ENCODE data around the gene MOBP.

- no peak for TF ChIP-seq POLR2AphosphoS5 (IDR thresholded peaks at IDR 0.05; ENCODE audit: low read depth)
- TF ChIP-seq CTCF (conservative IDR thresholded peaks at IDR 0.05; ENCODE audit: low read depth in 2 of 2): no peak
- TF ChIP-seq EZH2 (IDR thresholded peaks at IDR 0.05; ENCODE audit: low read depth, unreplicated experiment): no peak
- TF ChIP-seq CREB1 (CRISPR knock-in tag; IDR thresholded peaks at IDR 0.05; ENCODE audit: low read depth): no peak
- TF ChIP-seq EZH2phosphoT487 (IDR thresholded peaks at IDR 0.05; ENCODE audit: unreplicated experiment): no peak
- TF ChIP-seq ETS1 (IDR thresholded peaks at IDR 0.05): no peak
- TF ChIP-seq, protein P1, sequence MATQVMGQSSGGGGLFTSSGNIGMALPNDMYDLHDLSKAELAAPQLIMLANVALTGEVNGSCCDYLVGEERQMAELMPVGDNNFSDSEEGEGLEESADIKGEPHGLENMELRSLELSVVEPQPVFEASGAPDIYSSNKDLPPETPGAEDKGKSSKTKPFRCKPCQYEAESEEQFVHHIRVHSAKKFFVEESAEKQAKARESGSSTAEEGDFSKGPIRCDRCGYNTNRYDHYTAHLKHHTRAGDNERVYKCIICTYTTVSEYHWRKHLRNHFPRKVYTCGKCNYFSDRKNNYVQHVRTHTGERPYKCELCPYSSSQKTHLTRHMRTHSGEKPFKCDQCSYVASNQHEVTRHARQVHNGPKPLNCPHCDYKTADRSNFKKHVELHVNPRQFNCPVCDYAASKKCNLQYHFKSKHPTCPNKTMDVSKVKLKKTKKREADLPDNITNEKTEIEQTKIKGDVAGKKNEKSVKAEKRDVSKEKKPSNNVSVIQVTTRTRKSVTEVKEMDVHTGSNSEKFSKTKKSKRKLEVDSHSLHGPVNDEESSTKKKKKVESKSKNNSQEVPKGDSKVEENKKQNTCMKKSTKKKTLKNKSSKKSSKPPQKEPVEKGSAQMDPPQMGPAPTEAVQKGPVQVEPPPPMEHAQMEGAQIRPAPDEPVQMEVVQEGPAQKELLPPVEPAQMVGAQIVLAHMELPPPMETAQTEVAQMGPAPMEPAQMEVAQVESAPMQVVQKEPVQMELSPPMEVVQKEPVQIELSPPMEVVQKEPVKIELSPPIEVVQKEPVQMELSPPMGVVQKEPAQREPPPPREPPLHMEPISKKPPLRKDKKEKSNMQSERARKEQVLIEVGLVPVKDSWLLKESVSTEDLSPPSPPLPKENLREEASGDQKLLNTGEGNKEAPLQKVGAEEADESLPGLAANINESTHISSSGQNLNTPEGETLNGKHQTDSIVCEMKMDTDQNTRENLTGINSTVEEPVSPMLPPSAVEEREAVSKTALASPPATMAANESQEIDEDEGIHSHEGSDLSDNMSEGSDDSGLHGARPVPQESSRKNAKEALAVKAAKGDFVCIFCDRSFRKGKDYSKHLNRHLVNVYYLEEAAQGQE (IDR thresholded peaks at IDR 0.05; ENCODE audit: unreplicated experiment): no peak
- no peak for TF ChIP-seq ZNF331 (CRISPR knock-in tag; IDR thresholded peaks at IDR 0.05; ENCODE audit: low read depth)
- no peak for TF ChIP-seq NANOG (IDR thresholded peaks at IDR 0.05; ENCODE audit: borderline replicate concordance)
These were observed 28.6 kb upstream of the MOBP start for GRCh38 chr3:39438880-39439279.
